ENCODE measurements around the gene FUT9. TPM values are rescaled to one million over a fixed set of nuclear protein-coding genes. Genes with fewer than 3 reads are reported as not detected.

FUT9 gene
- total RNA-seq, 1 experiment from 2014 or later: 3.5 TPM

DNA sequence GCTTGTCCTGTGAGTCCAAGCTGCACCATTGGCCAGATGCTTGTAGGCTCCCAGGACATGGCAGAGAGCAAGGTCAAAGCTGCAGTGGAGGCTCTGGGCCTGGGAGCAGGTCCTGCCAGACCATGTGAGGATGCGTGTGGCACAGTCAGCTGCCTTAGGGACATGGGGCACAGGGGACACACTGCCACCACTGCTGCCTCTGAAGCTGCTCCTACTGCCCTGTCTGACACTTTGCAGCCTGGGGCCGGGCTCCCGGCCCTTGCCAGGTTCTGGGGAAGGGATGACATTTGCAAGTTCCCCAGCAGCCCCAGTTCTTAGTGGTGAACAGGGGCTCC lies 13.2 kb upstream of the FUT9 start:
- H3K36me3 Mint-ChIP-seq: peaks cover 15% of the 10 kb centered on the region
- TF ChIP-seq ATF6 (CRISPR knock-in tag; IDR thresholded peaks at IDR 0.05): no peak
- no peak for TF ChIP-seq NFATC4 (CRISPR knock-in tag; IDR thresholded peaks at IDR 0.05)
- no peak for TF ChIP-seq SMAD3 (CRISPR knock-in tag; IDR thresholded peaks at IDR 0.05; ENCODE audit: borderline replicate concordance)
- TF ChIP-seq RORB (CRISPR knock-in tag; IDR thresholded peaks at IDR 0.05): no peak
- no peak for TF ChIP-seq NFE2L1 (CRISPR knock-in tag; IDR thresholded peaks at IDR 0.05)
- no peak for TF ChIP-seq GABPB1 (CRISPR knock-in tag; IDR thresholded peaks at IDR 0.05)
- no peak for TF ChIP-seq RELA (CRISPR knock-in tag; IDR thresholded peaks at IDR 0.05; ENCODE audit: borderline replicate concordance)
- no peak for TF ChIP-seq ZSCAN18 (CRISPR knock-in tag; IDR thresholded peaks at IDR 0.05)
- no peak for TF ChIP-seq GTF2I (CRISPR knock-in tag; conservative IDR thresholded peaks at IDR 0.05)
- no peak for TF ChIP-seq JUN (CRISPR knock-in tag; IDR thresholded peaks at IDR 0.05)
- TF ChIP-seq IRF2 (CRISPR knock-in tag; IDR thresholded peaks at IDR 0.05; ENCODE audit: borderline replicate concordance, low read depth): no peak
- no peak overlapping the region for H3K27ac Mint-ChIP-seq
- DNase-seq (ENCODE audit: low spot score): no peak
- H3K4me3 Mint-ChIP-seq: no peak overlapping the region
- peaks cover 7% of the 10 kb centered on the region for H3K4me1 Mint-ChIP-seq
- CTCF ChIA-PET: no interaction called here
- no peak for ATAC-seq
- POLR2A ChIA-PET: no interaction called here
- H3K27me3 Mint-ChIP-seq (ENCODE audit: low read depth): no peaks in the 10 kb centered on the region
- H3K9me3 Mint-ChIP-seq: peaks cover 40% of the 10 kb centered on the region

DNA sequence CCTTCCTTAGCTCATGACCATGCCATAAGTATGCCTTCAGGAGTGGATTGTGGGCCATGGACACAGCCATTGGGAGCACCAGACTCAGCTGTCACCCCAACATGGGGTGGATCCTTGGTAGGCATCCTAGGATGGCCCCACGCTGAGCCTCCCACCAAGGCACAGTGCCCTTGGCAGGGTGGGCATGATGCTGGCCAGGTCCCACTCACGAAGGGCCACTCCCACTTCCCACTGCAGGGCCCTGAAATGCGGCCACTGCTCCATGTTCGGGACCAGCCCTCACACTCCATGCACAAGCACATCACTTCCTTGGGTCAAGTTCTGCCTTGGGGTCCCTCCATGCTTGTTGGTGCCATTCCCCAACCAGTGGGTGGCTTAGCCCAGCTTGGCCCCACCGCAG lies 12.9 kb upstream of the FUT9 start:
- DNase-seq (ENCODE audit: low spot score): no peak
- H3K36me3 Mint-ChIP-seq: peaks cover 15% of the 10 kb centered on the region
- no peaks in the 10 kb centered on the region for H3K27me3 Mint-ChIP-seq (ENCODE audit: low read depth)
- no peak for ATAC-seq
- no peak overlapping the region for H3K27ac Mint-ChIP-seq
- CTCF ChIA-PET: no interaction called here
- POLR2A ChIA-PET: no interaction called here
- peaks cover 7% of the 10 kb centered on the region for H3K4me1 Mint-ChIP-seq
- no peak overlapping the region for H3K4me3 Mint-ChIP-seq
- H3K9me3 Mint-ChIP-seq: peaks cover 40% of the 10 kb centered on the region
- TF ChIP-seq HMGA2 (CRISPR knock-in tag; IDR thresholded peaks at IDR 0.05): no peak
- TF ChIP-seq ZNF138 (CRISPR knock-in tag; conservative IDR thresholded peaks at IDR 0.05): no peak
- TF ChIP-seq ZNF671 (CRISPR knock-in tag; IDR thresholded peaks at IDR 0.05): no peak
- TF ChIP-seq SP1 (CRISPR knock-in tag; conservative IDR thresholded peaks at IDR 0.05): no peak
- no peak for TF ChIP-seq NFYB (CRISPR knock-in tag; conservative IDR thresholded peaks at IDR 0.05; ENCODE audit: low read depth)
- TF ChIP-seq FOXJ3 (CRISPR knock-in tag; IDR thresholded peaks at IDR 0.05; ENCODE audit: borderline replicate concordance): no peak
- TF ChIP-seq FOXP4 (CRISPR knock-in tag; IDR thresholded peaks at IDR 0.05): no peak
- TF ChIP-seq CBFB (CRISPR knock-in tag; IDR thresholded peaks at IDR 0.05; ENCODE audit: low read depth): no peak
- TF ChIP-seq, protein P1, sequence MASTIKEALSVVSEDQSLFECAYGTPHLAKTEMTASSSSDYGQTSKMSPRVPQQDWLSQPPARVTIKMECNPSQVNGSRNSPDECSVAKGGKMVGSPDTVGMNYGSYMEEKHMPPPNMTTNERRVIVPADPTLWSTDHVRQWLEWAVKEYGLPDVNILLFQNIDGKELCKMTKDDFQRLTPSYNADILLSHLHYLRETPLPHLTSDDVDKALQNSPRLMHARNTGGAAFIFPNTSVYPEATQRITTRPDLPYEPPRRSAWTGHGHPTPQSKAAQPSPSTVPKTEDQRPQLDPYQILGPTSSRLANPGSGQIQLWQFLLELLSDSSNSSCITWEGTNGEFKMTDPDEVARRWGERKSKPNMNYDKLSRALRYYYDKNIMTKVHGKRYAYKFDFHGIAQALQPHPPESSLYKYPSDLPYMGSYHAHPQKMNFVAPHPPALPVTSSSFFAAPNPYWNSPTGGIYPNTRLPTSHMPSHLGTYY (CRISPR knock-in tag; IDR thresholded peaks at IDR 0.05): no peak
- no peak for TF ChIP-seq ATF2 (CRISPR knock-in tag; IDR thresholded peaks at IDR 0.05; ENCODE audit: borderline replicate concordance, low read depth)
- no peak for TF ChIP-seq MYBL2 (CRISPR knock-in tag; IDR thresholded peaks at IDR 0.05)
- no peak for TF ChIP-seq USF1 (CRISPR knock-in tag; IDR thresholded peaks at IDR 0.05)
- no peak for TF ChIP-seq E2F1 (CRISPR knock-in tag; IDR thresholded peaks at IDR 0.05)
- TF ChIP-seq, protein P2, sequence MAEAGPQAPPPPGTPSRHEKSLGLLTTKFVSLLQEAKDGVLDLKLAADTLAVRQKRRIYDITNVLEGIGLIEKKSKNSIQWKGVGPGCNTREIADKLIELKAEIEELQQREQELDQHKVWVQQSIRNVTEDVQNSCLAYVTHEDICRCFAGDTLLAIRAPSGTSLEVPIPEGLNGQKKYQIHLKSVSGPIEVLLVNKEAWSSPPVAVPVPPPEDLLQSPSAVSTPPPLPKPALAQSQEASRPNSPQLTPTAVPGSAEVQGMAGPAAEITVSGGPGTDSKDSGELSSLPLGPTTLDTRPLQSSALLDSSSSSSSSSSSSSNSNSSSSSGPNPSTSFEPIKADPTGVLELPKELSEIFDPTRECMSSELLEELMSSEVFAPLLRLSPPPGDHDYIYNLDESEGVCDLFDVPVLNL (CRISPR knock-in tag; IDR thresholded peaks at IDR 0.05; ENCODE audit: borderline replicate concordance, low read depth): no peak
